ENCODE data around the gene CLMN. TPM values are rescaled to one million over a fixed set of nuclear protein-coding genes. Genes with fewer than 3 reads are reported as not detected.

Gene CLMN
- total and polyA plus RNA-seq, 2 of the 8 experiments (the other 6 are each of a cell fraction or from before 2014, with no cell fraction given) = 1.6 to 8.2 TPM

DNA sequence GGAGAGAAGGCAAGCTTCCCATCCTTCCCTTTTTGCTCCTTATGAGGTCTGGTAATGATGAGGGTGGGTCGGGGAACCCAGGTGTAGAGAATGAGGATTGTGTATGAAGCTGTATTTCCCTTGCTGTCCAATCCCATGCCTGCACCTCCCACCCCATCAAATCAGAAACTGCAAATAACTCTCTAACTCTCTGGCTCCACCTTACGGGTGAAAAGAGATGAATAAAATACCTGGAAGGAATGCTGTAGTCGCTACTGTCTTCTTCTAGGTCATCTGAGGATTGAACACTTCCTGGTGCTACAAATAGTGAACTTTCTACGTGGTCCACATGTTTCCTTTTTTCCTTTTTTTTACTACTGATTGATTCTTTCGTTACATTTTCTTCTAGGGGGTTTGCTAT, 123.4 kb downstream of the CLMN start:
- H2AFZ ChIP-seq (ENCODE audit: low read length) = no peak overlapping the region
- peaks cover 12 to 25% (median 18%) of the 10 kb centered on the region in 4 experiments for H3K4me1 ChIP-seq (replicated peaks in 1 of 4; ENCODE audit: control insufficient read depth in 3 of 4, insufficient read depth in 4 of 4, low read length in 3 of 4)
- H3K23me2 ChIP-seq (ENCODE audit: low read depth, low read length) = no peaks in the 10 kb centered on the region
- no peaks in the 10 kb centered on the region for H3K79me1 ChIP-seq (ENCODE audit: low read depth, low read length)
- H2BK5ac ChIP-seq (ENCODE audit: low read depth, low read length) = no peak overlapping the region
- no peak overlapping the region for H3K4ac ChIP-seq (replicated peaks; ENCODE audit: insufficient read length, low read depth, low read length)
- no peak overlapping the region for H3K23ac ChIP-seq (ENCODE audit: insufficient read length)
- no peak overlapping the region for H3K27ac ChIP-seq (ENCODE audit: low read depth, low read length)
- no peaks in the 10 kb centered on the region for H3K27me3 ChIP-seq (replicated peaks in 1 of 4; ENCODE audit: control insufficient read depth in 3 of 4, extremely low read depth in 1 of 4, insufficient read depth in 3 of 4, low read length in 3 of 4)
- H3K9ac ChIP-seq (replicated peaks in 1 of 4; ENCODE audit: extremely low read depth in 1 of 4, low read depth in 3 of 4, low read length in 3 of 4) = no peak overlapping the region
- no peak for DNase-seq (ENCODE audit: low read depth in 1 of 2, low spot score in 2 of 2)
- no peak overlapping the region for H3K14ac ChIP-seq (ENCODE audit: insufficient read length)
- H3K9me3 ChIP-seq (ENCODE audit: insufficient read depth in 2 of 2, low read depth in 1 of 2, low read length in 1 of 2) = no peaks in the 10 kb centered on the region
- no peak overlapping the region for H4K5ac ChIP-seq (ENCODE audit: insufficient read length, low read depth, low read length)
- H2BK15ac ChIP-seq (ENCODE audit: low read length) = no peak overlapping the region
- no peak overlapping the region for H3K56ac ChIP-seq (replicated peaks; ENCODE audit: insufficient read length, low read depth, low read length)
- H3K36me3 ChIP-seq (ENCODE audit: control insufficient read depth in 2 of 4, insufficient read depth in 4 of 4, low read length in 3 of 4) = no peaks in the 10 kb centered on the region
- no peak overlapping the region for H4K8ac ChIP-seq (ENCODE audit: extremely low read depth, insufficient read depth, low read length)
- POLR2A ChIA-PET (ENCODE audit: partially characterized antibody) = interaction anchor here (1.0 to 3.1 kb wide), 4 partner anchors 12 to 165 kb away, joined by 3 to 9 read pairs (median 5); no protein-coding TSS in a partner anchor
- no peak overlapping the region for H2AK5ac ChIP-seq (ENCODE audit: low read depth, low read length)
- no peak overlapping the region for H3K18ac ChIP-seq (ENCODE audit: extremely low read depth, low read length)
- H3K79me2 ChIP-seq (ENCODE audit: control insufficient read depth in 1 of 2, insufficient read depth in 2 of 2, low read length in 2 of 2) = no peaks in the 10 kb centered on the region
- H2BK120ac ChIP-seq (replicated peaks; ENCODE audit: low read depth, low read length) = no peak overlapping the region
- no peak overlapping the region for H2BK20ac ChIP-seq (ENCODE audit: low read length)
- WGBS, 2 experiments (ENCODE audit: extremely low coverage in 1 of 2, insufficient coverage in 1 of 2, insufficient read length in 1 of 2, insufficient replicate concordance in 2 of 2, low coverage in 1 of 2, low lambda C conversion rate in 2 of 2, missing lambda C conversion rate in 1 of 2) = 73% methylated on average over 5 of the region's 5 CpGs; no CpG with 5 or more reads in 1 of the 2 experiments
- H4K91ac ChIP-seq (replicated peaks; ENCODE audit: insufficient read length, low read length) = no peak overlapping the region
- H4K20me1 ChIP-seq (replicated peaks in 1 of 2; ENCODE audit: control insufficient read depth in 1 of 2, insufficient read depth in 2 of 2, low read length in 2 of 2) = no peaks in the 10 kb centered on the region
- CTCF ChIA-PET (ENCODE audit: partially characterized antibody) = interaction anchor here (0.5 to 4.3 kb wide), 13 partner anchors 9 to 237 kb away, joined by 3 to 10 read pairs (median 3); no protein-coding TSS in a partner anchor
- H3K4me3 ChIP-seq (ENCODE audit: extremely low read depth in 1 of 4, insufficient read depth in 2 of 4, low read depth in 3 of 4, low read length in 4 of 4) = no peak overlapping the region
- no peak for FAIRE-seq
- no peak overlapping the region for H2BK12ac ChIP-seq (ENCODE audit: low read depth, low read length)
- H3K4me2 ChIP-seq (ENCODE audit: insufficient read depth in 1 of 2, low read depth in 2 of 2, low read length in 2 of 2) = no peak overlapping the region

All from H1 (cell line).